D721Med (cell line): ENCODE results near the gene PRPF18.
"Not testable (repeated sequence)": the region's sequence is repeated elsewhere in the genome, so short reads cannot be mapped to it uniquely, and the experiment has no call there.

Source experiments
- DNase-seq: peaks from one replicate; pipeline ENCODE4 v3.0.0; 2011; ENCODE audit warnings: low spot score; ENCODE audit not compliant: insufficient read length
- FAIRE-seq: peaks from 2 replicates; lab custom pipeline; 2011; peaks lifted over from hg19 to GRCh38; lab: Jason Lieb, UNC
- TF ChIP-seq, protein P1 (sequence below): IDR thresholded peaks from 2 replicates; pipeline ENCODE4 v1.5.1; 2012; ENCODE audit warnings: mild to moderate bottlenecking, control low read depth; ENCODE audit not compliant: insufficient read depth; ENCODE audit errors: missing control alignments

PRPF18 gene, protein sequence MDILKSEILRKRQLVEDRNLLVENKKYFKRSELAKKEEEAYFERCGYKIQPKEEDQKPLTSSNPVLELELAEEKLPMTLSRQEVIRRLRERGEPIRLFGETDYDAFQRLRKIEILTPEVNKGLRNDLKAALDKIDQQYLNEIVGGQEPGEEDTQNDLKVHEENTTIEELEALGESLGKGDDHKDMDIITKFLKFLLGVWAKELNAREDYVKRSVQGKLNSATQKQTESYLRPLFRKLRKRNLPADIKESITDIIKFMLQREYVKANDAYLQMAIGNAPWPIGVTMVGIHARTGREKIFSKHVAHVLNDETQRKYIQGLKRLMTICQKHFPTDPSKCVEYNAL

DNA sequence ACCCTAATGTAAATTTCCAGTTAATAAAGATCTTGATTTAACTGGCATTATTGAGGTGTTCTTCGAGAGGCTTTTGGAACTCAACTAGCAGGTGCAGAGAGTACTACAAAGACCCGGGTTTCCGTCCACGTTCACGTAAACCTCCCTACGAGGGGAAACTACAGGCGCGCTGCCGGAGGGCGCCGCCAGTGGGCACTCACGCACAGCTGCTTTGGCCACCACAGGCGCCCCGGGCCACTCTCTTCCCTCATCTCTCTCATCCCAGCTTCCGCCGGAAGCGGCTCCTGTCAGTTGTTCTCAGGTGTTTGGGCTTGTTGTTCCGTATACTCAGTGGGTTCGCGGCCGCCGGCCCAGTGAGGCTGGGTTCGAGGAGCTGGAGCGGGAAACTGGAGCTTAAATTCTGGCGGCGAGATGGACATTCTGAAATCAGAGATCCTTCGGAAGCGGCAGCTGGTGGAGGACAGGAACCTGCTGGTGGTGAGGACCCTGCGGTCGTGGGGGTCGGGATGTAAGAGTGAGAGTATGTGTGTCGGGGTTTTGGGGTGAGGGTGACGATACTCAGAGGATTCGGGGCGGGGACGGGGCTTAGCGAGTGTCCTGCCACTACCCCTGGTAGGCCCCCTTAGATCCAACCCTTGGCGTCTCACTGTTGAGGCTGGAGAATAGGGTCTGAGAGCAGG lies at the start of gene PRPF18:
Gene PRPF18, plus strand, starts transcription at position 290 of the 680 bp plus-strand sequence. Its CDS starts 122 bp downstream, at position 412.
- peak; percentile 70 for DNase-seq
- TF ChIP-seq, protein P1, sequence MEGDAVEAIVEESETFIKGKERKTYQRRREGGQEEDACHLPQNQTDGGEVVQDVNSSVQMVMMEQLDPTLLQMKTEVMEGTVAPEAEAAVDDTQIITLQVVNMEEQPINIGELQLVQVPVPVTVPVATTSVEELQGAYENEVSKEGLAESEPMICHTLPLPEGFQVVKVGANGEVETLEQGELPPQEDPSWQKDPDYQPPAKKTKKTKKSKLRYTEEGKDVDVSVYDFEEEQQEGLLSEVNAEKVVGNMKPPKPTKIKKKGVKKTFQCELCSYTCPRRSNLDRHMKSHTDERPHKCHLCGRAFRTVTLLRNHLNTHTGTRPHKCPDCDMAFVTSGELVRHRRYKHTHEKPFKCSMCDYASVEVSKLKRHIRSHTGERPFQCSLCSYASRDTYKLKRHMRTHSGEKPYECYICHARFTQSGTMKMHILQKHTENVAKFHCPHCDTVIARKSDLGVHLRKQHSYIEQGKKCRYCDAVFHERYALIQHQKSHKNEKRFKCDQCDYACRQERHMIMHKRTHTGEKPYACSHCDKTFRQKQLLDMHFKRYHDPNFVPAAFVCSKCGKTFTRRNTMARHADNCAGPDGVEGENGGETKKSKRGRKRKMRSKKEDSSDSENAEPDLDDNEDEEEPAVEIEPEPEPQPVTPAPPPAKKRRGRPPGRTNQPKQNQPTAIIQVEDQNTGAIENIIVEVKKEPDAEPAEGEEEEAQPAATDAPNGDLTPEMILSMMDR = peak; percentile 78
- no peak for FAIRE-seq

DNA sequence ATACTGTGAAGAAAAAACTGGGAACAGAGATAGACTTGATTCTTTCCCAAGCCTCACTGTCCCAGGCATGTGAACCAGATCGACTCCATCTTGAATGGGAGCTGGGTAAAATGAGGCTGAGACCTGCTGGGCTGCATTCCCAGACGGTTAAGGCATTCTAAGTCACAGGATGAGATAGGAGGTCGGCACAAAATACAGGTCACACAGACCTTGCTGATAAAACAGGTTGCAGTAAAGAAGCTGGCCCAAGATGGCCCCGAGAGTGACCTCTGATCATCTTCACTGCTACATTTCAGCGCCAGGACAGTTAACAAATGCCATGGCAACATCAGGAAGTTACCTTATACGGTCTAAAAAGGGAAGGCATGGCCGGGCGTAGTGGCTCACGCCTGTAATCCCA lies 48.8 kb upstream of the PRPF18 start:
- not testable (repeated sequence) for FAIRE-seq, DNase-seq

DNA sequence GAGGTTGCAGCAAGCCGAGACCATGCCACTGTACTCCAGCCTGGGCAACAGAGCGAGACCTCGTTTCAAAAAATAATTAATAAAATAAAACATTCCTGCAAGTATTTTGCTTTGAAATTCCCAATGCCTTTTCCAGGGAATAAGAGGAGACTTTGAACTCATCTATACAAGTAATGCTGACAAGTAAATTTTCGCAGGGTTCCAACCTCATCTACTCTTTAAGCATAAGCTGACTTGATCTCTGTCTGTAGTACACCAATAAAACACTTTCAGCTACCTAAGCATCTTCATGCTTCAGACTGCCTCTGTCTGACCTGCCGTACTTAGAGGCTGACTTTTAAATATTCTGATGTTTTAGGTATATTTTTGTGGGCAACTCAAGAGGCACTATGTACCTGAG lies 44.2 kb upstream of the PRPF18 start:
- DNase-seq = no peak

DNA sequence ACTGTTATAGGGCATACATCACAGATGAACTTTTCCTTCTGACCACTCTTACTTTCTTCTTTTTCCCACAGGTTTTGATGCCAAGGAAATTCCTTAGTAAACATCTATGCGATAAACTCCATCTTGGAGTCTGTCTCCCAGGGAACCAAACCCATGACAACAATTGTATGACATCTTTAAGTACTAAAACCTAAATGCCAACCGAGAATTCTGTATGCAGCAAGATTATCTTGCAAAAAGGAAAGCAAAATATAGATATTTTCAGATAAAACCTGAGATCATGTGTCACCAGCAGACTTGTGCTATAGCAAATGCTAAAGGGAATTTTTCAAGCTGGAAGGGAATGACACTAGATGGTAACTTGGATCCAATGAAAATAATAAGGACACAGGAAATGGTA lies 36.0 kb upstream of the PRPF18 start:
- FAIRE-seq (no peak), DNase-seq (no peak)
- TF ChIP-seq, protein P1 = no peak

More for the DNA sequence above, 44.2 kb upstream of the PRPF18 start:
- FAIRE-seq = no peak
- TF ChIP-seq, protein P1 = no peak

DNA sequence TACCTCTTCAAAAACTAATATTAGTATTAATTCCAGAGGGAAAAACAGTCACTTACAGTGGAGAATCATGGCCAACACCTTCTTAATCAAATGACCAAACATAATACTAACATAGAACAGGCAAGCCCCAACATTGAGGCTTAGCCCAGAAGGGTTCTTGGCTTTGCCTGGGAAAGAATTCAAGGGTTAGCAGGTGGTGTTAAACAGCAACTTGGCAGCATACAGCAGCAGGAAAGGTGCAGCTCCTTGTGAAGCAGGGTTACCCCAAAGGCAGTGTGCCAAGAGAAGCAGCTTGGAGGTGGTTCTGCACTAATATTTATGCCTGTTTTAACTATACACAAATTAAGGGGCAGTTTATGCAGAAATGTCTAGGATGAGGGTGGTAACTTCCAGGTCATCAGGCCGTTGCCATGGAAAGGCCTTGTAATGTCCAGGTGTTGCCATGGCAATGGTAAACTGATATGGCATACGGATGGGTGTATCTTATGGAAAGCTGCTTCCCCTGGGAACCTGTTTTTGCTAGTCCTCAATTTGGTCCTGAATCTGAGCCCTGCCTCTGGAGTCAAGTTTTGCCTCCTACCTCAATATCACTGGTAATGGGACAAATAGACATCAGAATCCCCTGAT lies 30.8 kb upstream of the PRPF18 start:
- DNase-seq (no peak), FAIRE-seq (no peak)
- TF ChIP-seq, protein P1 = no peak

DNA sequence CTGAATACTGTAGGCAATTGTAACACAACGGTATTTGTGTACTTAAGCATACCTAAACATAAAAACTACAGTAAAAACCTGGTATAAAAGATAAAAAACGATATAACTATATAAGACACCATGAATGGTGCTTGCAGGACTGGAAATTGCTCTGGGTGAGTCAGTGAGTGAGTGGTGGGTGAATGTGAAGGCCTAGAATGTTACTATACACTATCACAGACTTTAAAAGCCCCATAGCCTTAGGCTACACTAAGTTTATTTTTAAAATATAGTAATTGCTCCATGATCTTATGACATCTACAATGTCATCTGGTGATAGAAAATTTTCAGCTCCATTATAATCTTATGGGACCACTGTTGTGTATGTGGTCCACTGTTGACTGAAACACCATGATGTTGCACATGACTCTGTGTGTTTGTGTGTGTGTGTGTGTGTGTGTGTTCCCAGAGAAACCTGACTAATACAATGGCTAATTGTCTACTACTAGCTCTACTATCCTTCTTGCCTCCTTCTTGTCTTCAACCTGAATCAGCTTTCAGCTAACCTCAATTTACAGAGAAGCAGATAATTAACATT lies 27.6 kb upstream of the PRPF18 start:
- TF ChIP-seq, protein P1 = no peak
- no peak for DNase-seq
- FAIRE-seq = no peak

DNA sequence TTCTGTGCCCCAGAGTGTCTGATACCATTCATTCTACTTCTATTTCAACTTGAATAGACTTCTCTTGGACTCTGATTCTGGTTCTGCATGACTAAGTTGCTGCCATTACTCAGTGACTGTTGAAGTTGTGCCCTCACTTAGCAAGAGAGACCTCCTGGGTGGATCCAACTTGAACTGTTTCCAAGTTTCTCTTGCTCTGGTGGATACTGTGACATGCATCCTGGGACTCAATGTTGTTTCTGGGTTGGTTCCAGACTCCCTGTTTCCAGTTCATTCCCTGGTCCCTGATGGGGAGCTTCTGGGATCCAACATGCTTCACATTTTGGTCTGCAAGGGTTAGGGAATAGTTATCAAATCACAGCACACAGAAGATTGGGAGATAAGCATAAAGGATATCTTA lies 26.2 kb upstream of the PRPF18 start:
- FAIRE-seq (no peak), DNase-seq (no peak)
- TF ChIP-seq, protein P1 = no peak
